ENCODE data around the gene KCNS3.

The KCNS3 gene

DNA sequence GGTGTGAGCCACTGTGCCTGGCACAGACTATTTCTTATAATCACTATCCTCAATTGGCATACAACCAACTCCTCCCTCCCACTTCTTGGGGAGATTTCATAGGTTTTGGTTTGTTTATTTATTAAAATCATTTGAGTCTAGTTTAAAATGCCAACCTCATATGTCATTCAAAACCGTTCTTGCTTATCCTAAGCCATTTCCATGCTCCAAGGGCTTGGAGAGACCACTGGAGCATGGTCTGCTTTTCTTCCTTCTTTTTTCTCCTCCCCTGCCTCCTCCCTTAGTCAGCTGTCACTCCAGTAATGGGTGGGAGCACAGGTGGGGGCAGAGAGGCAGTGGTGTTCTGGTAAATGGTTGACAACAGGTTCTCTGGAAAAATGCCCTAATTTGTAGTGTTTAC lies 20.4 kb upstream of the KCNS3 start:
- TF ChIP-seq, protein P1, sequence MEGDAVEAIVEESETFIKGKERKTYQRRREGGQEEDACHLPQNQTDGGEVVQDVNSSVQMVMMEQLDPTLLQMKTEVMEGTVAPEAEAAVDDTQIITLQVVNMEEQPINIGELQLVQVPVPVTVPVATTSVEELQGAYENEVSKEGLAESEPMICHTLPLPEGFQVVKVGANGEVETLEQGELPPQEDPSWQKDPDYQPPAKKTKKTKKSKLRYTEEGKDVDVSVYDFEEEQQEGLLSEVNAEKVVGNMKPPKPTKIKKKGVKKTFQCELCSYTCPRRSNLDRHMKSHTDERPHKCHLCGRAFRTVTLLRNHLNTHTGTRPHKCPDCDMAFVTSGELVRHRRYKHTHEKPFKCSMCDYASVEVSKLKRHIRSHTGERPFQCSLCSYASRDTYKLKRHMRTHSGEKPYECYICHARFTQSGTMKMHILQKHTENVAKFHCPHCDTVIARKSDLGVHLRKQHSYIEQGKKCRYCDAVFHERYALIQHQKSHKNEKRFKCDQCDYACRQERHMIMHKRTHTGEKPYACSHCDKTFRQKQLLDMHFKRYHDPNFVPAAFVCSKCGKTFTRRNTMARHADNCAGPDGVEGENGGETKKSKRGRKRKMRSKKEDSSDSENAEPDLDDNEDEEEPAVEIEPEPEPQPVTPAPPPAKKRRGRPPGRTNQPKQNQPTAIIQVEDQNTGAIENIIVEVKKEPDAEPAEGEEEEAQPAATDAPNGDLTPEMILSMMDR (IDR thresholded peaks at IDR 0.05; ENCODE audit: extremely low read depth, missing control alignments): no peak
- DNase-seq (ENCODE audit: low spot score): no peak

DNA sequence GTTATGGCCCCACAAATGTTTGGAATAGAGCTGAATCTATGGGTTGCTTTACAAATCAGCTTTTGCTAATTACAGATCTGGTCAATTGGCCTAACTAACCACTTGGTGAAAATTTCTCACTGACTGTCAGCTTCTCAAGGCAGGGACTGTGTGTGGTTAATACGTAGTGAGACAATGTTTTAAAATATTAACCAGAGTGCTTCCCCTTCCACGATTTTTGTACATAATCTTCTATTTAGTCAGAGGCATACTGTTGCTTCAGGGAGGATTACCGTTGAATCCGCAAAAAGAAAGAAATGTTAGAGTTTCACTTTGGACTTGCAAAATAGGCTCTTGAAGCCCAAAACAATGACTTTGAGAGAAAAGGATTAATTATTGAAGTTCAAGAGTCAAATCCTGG lies 14.9 kb upstream of the KCNS3 start:
- TF ChIP-seq, protein P1 (IDR thresholded peaks at IDR 0.05; ENCODE audit: extremely low read depth, missing control alignments): no peak
- DNase-seq (ENCODE audit: low spot score): no peak

DNA sequence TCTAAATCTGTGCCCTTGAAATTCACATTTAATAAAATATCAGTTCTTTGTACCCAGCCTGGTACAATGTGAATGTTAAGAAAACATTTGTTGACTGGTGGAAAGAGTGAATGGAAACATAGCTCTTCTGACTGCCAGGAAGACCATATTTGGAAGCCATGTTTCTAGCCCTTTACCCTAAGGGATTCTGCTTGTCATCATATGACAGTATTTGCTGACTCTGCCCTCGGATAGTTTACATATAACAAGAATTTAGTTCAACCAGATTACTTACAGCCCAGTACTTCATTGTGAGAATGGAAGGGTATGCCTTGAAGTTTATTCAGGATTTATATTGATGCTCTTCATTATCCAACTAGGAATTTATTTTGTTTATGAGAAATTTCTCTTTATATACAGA lies 13.8 kb upstream of the KCNS3 start:
- no peak for DNase-seq (ENCODE audit: low spot score)
- TF ChIP-seq, protein P1 (IDR thresholded peaks at IDR 0.05; ENCODE audit: extremely low read depth, missing control alignments): no peak

DNA sequence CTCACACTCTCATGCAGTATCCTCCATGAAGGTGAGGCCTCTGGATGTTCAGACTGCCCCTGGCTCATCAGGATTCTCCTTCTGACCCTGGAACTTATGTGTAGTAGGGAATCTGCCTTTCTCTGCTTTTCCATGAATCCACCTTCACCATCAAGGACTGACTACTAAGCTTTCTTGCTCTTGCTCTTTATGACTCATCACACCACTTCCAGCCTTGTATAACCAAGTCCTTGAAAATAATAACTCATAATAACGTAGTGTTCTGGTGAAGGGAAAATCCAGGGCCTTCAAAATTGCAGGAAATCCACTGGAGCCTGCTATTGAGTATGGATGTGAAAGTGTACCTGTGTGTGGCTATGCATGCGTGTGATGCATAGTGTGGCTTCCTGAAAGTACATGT lies 11.3 kb upstream of the KCNS3 start:
- DNase-seq (ENCODE audit: low spot score): no peak
- TF ChIP-seq, protein P1 (IDR thresholded peaks at IDR 0.05; ENCODE audit: extremely low read depth, missing control alignments): no peak

DNA sequence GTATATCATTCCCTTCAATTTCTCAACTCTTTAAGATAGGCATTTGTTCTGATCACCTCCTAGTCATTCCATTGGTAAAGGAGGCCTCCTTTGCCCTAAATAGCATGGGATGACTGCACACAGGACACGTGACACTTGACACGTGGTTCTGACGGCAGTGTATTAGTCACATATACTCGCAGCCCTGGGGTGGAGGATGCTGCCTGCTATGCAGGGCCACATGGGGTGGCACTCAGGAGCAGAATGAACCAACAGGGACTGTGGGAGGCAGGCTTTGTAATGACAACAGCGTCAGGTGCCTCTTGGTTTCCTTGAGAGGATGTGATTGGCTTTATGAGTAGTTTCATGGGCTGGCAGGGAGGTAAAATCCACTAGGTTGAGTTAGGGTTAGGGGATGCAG lies 9.3 kb upstream of the KCNS3 start:
- DNase-seq (ENCODE audit: low spot score): no peak
- TF ChIP-seq, protein P1 (IDR thresholded peaks at IDR 0.05; ENCODE audit: extremely low read depth, missing control alignments): no peak

DNA sequence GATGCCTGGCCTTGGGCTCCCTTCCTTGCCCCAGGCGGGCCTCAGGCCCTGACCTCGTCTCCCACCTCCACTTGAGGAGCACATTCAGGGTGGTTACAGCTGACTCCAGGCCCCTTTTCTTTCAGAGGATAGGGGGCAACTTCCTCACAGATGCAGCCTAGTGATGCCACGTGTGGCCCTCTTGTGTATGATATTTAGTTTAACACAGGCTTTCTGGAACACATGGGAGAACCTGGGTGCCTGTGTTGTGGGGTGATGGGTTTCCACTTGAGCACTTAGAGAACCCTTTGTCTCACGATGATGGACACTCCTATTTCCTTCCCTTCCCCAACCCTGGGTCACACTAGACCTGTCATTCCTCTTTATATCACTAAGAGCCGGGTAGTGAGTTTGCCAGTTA lies 6.8 kb upstream of the KCNS3 start:
- no peak for DNase-seq (ENCODE audit: low spot score)

DNA sequence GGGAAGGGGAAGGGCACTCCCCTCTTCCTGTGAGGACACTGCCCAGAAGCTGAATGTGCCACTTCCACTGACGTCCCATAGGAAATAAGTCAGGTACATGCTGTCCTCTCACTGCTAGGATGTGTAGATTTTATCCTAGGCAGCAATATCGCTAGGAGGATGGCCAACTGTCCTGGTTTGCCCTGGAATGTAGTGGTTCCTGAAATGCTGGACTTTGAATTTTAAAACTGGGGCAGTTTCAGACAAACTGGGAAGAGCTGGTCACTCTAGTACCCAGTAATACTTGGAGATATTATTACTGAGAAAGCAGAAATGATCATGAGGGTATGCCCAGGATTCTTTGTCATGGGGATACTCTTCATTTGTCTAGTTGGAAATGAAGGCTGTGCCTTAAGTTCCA lies 5.4 kb upstream of the KCNS3 start:
- DNase-seq (ENCODE audit: low spot score): no peak
- TF ChIP-seq, protein P1 (IDR thresholded peaks at IDR 0.05; ENCODE audit: extremely low read depth, missing control alignments): no peak

More for the DNA sequence above, 6.8 kb upstream of the KCNS3 start:
- TF ChIP-seq, protein P1 (IDR thresholded peaks at IDR 0.05; ENCODE audit: extremely low read depth, missing control alignments): no peak

All from GM20000 (cell line).